HG02623 (cell line): ENCODE measurements around the gene CATSPERB.
"Not testable (repeated sequence)": the region's sequence is repeated elsewhere in the genome, so short reads cannot be mapped to it uniquely, and the experiment has no call there.

Experiments
- ATAC-seq: cut with Tn5 transposase; IDR thresholded peaks from one replicate; pipeline ENCODE4 v1.9.1; 2021; ENCODE audit warnings: moderate library complexity; ENCODE audit not compliant: unreplicated experiment

Gene CATSPERB

GRCh38 chr14:91737619-91738018 is 5.7 kb upstream of the CATSPERB start:
- no peak for ATAC-seq

DNA sequence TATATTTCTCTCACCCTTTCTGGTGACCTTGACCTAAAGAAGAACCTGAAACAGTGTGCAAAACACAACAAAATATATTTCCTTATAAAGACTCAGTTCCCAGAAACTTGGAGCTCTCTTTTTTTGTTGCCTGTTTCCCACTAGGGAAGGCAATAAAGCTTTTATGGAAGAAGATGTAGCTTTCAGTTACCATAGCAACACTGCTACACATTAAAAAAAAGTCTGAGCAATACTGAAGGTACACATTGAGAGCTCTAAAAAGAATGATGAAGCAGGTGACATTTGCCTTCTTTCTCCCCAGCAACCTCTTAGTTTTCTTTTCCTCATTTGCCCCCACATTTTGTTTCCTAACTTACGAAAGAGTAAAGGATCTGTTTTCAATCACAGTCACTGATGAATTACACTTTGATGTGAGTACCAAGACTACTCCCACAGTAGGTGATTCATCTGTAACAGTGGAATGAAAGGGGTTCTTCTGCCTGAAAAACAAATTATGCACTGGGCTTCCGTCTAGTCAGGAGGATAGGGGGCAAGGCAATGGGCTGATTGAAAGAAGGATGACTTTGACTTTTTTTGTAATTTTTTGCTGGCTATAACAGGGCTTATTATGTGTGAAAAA is 1.1 kb upstream of the CATSPERB start:
- no peak for ATAC-seq

GRCh38 chr14:91732439-91732838 is 553 bp upstream of the CATSPERB start:
- ATAC-seq: no peak

DNA sequence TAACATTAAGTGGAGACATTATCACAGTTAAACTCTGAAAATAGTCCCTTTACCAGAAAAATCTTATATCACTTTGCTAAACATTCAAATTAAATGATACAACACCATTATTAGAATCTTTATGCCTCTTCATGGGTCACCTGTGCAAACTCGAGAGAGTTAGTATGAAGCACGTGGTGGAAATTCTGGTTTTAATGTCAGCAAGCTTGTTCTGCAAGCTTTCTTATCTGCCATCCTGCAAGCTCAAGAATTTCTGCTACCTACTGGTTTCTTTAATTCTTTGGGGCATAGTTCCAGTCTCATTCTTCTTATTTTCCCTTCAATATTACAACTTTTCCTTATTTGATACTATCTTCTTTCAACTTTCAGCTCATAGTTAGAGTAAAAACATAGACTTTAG is 868 bp downstream of the CATSPERB start:
- ATAC-seq: no peak

GRCh38 chr14:91729756-91730155 is 2.1 kb downstream of the CATSPERB start:
- no peak for ATAC-seq

- no peak for ATAC-seq
Measured at GRCh38 chr14:91728616-91729183, 3.2 kb downstream of the CATSPERB start.

GRCh38 chr14:91727121-91727520 is 4.8 kb downstream of the CATSPERB start:
- no peak for ATAC-seq

DNA sequence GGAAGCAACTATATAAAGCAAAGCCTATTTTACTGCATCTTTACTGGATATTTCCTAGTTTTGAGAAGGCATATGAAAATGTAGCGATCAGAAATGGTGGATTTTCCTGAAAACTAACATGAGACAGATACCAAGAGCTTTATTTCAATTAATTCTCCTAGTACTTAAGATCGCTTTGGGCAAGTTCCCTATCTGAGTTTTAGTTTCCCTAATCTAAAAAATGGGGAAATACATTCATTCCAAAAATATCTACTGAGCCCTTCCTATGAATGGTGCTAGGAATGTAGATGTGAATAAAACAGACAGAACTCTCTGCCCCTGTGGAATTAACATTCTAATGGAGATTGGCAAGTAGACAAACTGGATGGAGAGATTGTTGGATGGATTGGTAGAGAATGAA is 8.4 kb downstream of the CATSPERB start:
- ATAC-seq: no peak

DNA sequence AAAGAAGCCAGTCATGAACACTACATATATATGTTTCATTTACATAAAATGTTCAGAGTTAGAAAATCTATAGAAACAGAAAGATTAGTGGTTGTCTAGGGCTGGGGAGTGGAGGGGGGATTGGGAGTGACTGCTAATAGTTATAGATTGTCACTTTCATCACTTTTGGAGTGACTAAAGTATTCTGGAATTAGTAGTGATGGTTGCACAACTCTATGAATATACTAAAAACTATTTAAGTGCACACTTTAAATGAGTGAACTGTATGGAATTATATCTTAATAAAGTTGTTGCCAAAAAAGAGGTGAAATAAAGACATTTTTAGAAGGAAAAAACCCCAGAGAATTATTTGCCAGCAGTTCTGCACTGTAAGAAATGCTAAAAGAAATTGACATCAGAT is 9.5 kb downstream of the CATSPERB start:
- no peak for ATAC-seq

- ATAC-seq: no peak
Measured at GRCh38 chr14:91719839-91720238, 12.0 kb downstream of the CATSPERB start.

- ATAC-seq: no peak
Measured at GRCh38 chr14:91716999-91717398, 14.9 kb downstream of the CATSPERB start.

GRCh38 chr14:91714805-91715204 is 17.1 kb downstream of the CATSPERB start:
- no peak for ATAC-seq

- no peak for ATAC-seq
Measured at GRCh38 chr14:91708795-91709194, 23.1 kb downstream of the CATSPERB start.

GRCh38 chr14:91706996-91707395 is 24.9 kb downstream of the CATSPERB start:
- ATAC-seq: no peak

GRCh38 chr14:91694643-91695042 is 37.2 kb downstream of the CATSPERB start:
- ATAC-seq: no peak

GRCh38 chr14:91693346-91693745 is 38.5 kb downstream of the CATSPERB start:
- ATAC-seq: no peak

- no peak for ATAC-seq
Measured at GRCh38 chr14:91692075-91692474, 39.8 kb downstream of the CATSPERB start.

DNA sequence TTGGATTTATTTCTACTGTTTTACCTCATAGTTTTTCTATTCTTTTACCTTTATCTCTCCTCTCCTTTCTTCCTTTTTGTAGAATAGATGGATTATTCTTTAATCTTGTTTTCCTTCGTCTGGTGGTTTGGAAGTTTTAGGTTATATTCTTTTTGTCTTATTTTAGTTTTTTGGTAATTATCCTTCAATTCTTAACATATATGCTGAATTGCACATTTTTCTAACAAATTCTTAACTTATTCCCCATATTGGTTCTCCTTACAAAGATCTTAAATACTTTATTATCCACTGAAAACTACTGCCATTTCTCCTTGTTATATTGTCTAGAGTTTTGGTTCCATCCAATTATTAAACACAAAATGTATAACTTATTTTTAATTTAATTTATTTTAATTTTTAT is 42.3 kb downstream of the CATSPERB start:
- ATAC-seq: no peak

GRCh38 chr14:91687436-91687835 is 44.5 kb downstream of the CATSPERB start:
- ATAC-seq: not testable (repeated sequence)

- no peak for ATAC-seq
Measured at GRCh38 chr14:91685600-91685999, 46.3 kb downstream of the CATSPERB start.

- ATAC-seq: no peak
Measured at GRCh38 chr14:91681893-91682563, 49.9 kb downstream of the CATSPERB start.

- no peak for ATAC-seq
Measured at GRCh38 chr14:91681118-91681517, 50.8 kb downstream of the CATSPERB start.
